Limb (tissue), 2 donors: ENCODE results near the gene ZNF276.
A peak's percentile ranks its signal among the peaks of the same experiment; 100 is the strongest.
"Not testable (repeated sequence)": the region's sequence is repeated elsewhere in the genome, so short reads cannot be mapped to it uniquely, and the experiment has no call there.

Experiments used
- DNase-seq, 2 donors: peaks; one replicate each; pipeline ENCODE4 v3.0.0-alpha.2; 2016; ENCODE audit errors: extremely low spot score in 2 of 2

Gene ZNF276

GRCh38 chr16:89695875-89696669 is 25.3 kb upstream of the ZNF276 start:
- peak in 1 of 2 donors; percentile 32 for DNase-seq

GRCh38 chr16:89696670-89697128 is 24.6 kb upstream of the ZNF276 start:
- DNase-seq: peak in 1 of 2 donors; percentile 36

- DNase-seq: peak in 1 of 2 donors; percentile 45
These were observed 24.1 kb upstream of the ZNF276 start for GRCh38 chr16:89697161-89697615.

GRCh38 chr16:89697616-89698331 is 23.6 kb upstream of the ZNF276 start:
- DNase-seq: peak in 1 of 2 donors; percentile 45

- DNase-seq: not testable (repeated sequence)
These were observed 22.6 kb upstream of the ZNF276 start for GRCh38 chr16:89698717-89699116.

GRCh38 chr16:89699629-89700099 is 21.7 kb upstream of the ZNF276 start:
- DNase-seq: not testable (repeated sequence)

GRCh38 chr16:89700100-89700648 is 21.2 kb upstream of the ZNF276 start:
- DNase-seq: peak; percentile 93 to 96

- peak in 1 of 2 donors; percentile 70 for DNase-seq
These were observed 20.5 kb upstream of the ZNF276 start for GRCh38 chr16:89700649-89701424.

GRCh38 chr16:89701425-89702406 is 19.6 kb upstream of the ZNF276 start, which contains the start of gene SPATA2L:
Gene SPATA2L, minus strand, starts transcription at chr16:89701705. Its CDS starts 473 bp downstream, at chr16:89701232.
- DNase-seq: peak; percentile 54 to 92

- no peak for DNase-seq
These were observed 17.1 kb upstream of the ZNF276 start for GRCh38 chr16:89704281-89704680.

GRCh38 chr16:89705006-89705405 is 16.3 kb upstream of the ZNF276 start:
- DNase-seq: no peak

- no peak for DNase-seq
These were observed 14.6 kb upstream of the ZNF276 start for GRCh38 chr16:89706518-89707260.

- no peak for DNase-seq
These were observed 13.6 kb upstream of the ZNF276 start for GRCh38 chr16:89707695-89708094.

GRCh38 chr16:89708481-89708931 is 12.8 kb upstream of the ZNF276 start:
- DNase-seq: no peak

- DNase-seq: no peak
These were observed 12.2 kb upstream of the ZNF276 start for GRCh38 chr16:89709166-89709565.

GRCh38 chr16:89709716-89710432 is 11.5 kb upstream of the ZNF276 start:
- no peak for DNase-seq

- no peak for DNase-seq
These were observed 10.4 kb upstream of the ZNF276 start for GRCh38 chr16:89710709-89711564.
